ENCODE measurements around the gene ERC2. TPM values are rescaled to one million over a fixed set of nuclear protein-coding genes. Genes with fewer than 3 reads are reported as not detected.

The ERC2 gene
- total RNA-seq, 1 donor from 2014 or later, result 0.11 TPM

- no peak for TF ChIP-seq CTCF (IDR thresholded peaks at IDR 0.05)
- no peaks in the 10 kb centered on the region for H3K27me3 ChIP-seq
- intact Hi-C loops (cut with DNase I), result no loop called here
Measured at GRCh38 chr3:56347219-56347871, 120.9 kb downstream of the ERC2 start.

GRCh38 chr3:56342475-56342874 lies 125.8 kb downstream of the ERC2 start:
- TF ChIP-seq CTCF (IDR thresholded peaks at IDR 0.05), result no peak
- H3K4me1 ChIP-seq, result no peaks in the 10 kb centered on the region
- H3K9me3 ChIP-seq, result no peaks in the 10 kb centered on the region
- H3K36me3 ChIP-seq, result no peaks in the 10 kb centered on the region
- H3K4me3 ChIP-seq, result no peak overlapping the region
- intact Hi-C loops (cut with DNase I), result no loop called here
- DNase-seq (ENCODE audit: low spot score in 2 of 2), result no peak
- no peaks in the 10 kb centered on the region for H3K27me3 ChIP-seq
- H3K27ac ChIP-seq, result no peak overlapping the region

More at GRCh38 chr3:56347219-56347871, 120.9 kb downstream of the ERC2 start:
- H3K36me3 ChIP-seq, result no peaks in the 10 kb centered on the region
- DNase-seq (ENCODE audit: low spot score in 2 of 2), result no peak
- H3K4me1 ChIP-seq, result no peaks in the 10 kb centered on the region
- no peak overlapping the region for H3K4me3 ChIP-seq
- no peak overlapping the region for H3K27ac ChIP-seq
- no peaks in the 10 kb centered on the region for H3K9me3 ChIP-seq

GRCh38 chr3:56339671-56340070 lies 128.6 kb downstream of the ERC2 start:
- no peaks in the 10 kb centered on the region for H3K4me1 ChIP-seq
- H3K9me3 ChIP-seq, result no peaks in the 10 kb centered on the region
- H3K4me3 ChIP-seq, result no peak overlapping the region
- no peak for TF ChIP-seq CTCF (IDR thresholded peaks at IDR 0.05)
- no peaks in the 10 kb centered on the region for H3K36me3 ChIP-seq
- no peak overlapping the region for H3K27ac ChIP-seq
- intact Hi-C loops (cut with DNase I), result no loop called here
- DNase-seq (ENCODE audit: low spot score in 2 of 2), result no peak
- no peaks in the 10 kb centered on the region for H3K27me3 ChIP-seq

GRCh38 chr3:56339244-56339643 lies 129.0 kb downstream of the ERC2 start:
- no peak overlapping the region for H3K27ac ChIP-seq
- TF ChIP-seq CTCF (IDR thresholded peaks at IDR 0.05), result no peak
- H3K36me3 ChIP-seq, result no peaks in the 10 kb centered on the region
- intact Hi-C loops (cut with DNase I), result no loop called here
- no peak overlapping the region for H3K4me3 ChIP-seq
- no peak for DNase-seq (ENCODE audit: low spot score in 2 of 2)
- no peaks in the 10 kb centered on the region for H3K27me3 ChIP-seq
- no peaks in the 10 kb centered on the region for H3K9me3 ChIP-seq
- no peaks in the 10 kb centered on the region for H3K4me1 ChIP-seq

GRCh38 chr3:56336023-56336422 lies 132.2 kb downstream of the ERC2 start:
- Histone ChIP-seq H3K36me3 (no peaks in the 10 kb centered on the region), H3K4me1 (no peaks in the 10 kb centered on the region), H3K4me3 (no peak overlapping the region), H3K9me3 (no peaks in the 10 kb centered on the region), H3K27ac (no peak overlapping the region), H3K27me3 (no peaks in the 10 kb centered on the region)
- DNase-seq (ENCODE audit: low spot score in 2 of 2), result no peak
- intact Hi-C loops (cut with DNase I), result no loop called here
- no peak for TF ChIP-seq CTCF (IDR thresholded peaks at IDR 0.05)

GRCh38 chr3:56324473-56324872 lies 143.8 kb downstream of the ERC2 start:
- DNase-seq (ENCODE audit: low spot score in 2 of 2), result no peak
- no peak overlapping the region for H3K27ac ChIP-seq
- H3K4me1 ChIP-seq, result no peaks in the 10 kb centered on the region
- no peaks in the 10 kb centered on the region for H3K9me3 ChIP-seq
- no peaks in the 10 kb centered on the region for H3K36me3 ChIP-seq
- H3K4me3 ChIP-seq, result no peak overlapping the region
- no peak for TF ChIP-seq CTCF (IDR thresholded peaks at IDR 0.05)
- H3K27me3 ChIP-seq, result no peaks in the 10 kb centered on the region
- intact Hi-C loops (cut with DNase I), result no loop called here
